Omental fat pad (tissue), 4 donors: Measurements from ENCODE around the gene RPE. TPM values are rescaled to one million over a fixed set of nuclear protein-coding genes. Genes with fewer than 3 reads are reported as not detected.

ENCODE experiments used
- ATAC-seq: fragments of 150-250 bp; one replicate; pipeline ENCODE4 v1.9.1; 2016; ENCODE audit warnings: mild to moderate bottlenecking, moderate library complexity; ENCODE audit not compliant: low FRiP score
- DNase-seq: peaks from one replicate; pipeline ENCODE4 v3.0.0-alpha.2; 2019; ENCODE audit warnings: low spot score
- CTCF ChIP-seq, 3 donors: fragments of 450-650 bp; IDR thresholded peaks; one replicate each; pipeline ENCODE4 v1.5.1; 2016 to 2017; ENCODE audit warnings: antibody characterized with exemption in 3 of 3, mild to moderate bottlenecking in 3 of 3, moderate library complexity in 2 of 3
- total RNA-seq, 4 donors: library from RNA; depleted of rRNA; stranded (reverse); fragments of >200 nt; gene quantifications; one replicate each; pipeline ENCODE4 v1.1.0, GENCODE V29; 2016

Gene RPE
- total RNA-seq, 4 donors from 2014 or later = 45.3 to 63.2 (median 50.4) TPM

GRCh38 chr2:209969692-209970091 is 32.7 kb upstream of the RPE start:
- DNase-seq = no peak
- TF ChIP-seq CTCF (IDR thresholded peaks at IDR 0.05) = no peak
- no peak for ATAC-seq

- no peak for DNase-seq
- no peak for ATAC-seq
- no peak for TF ChIP-seq CTCF (IDR thresholded peaks at IDR 0.05)
Measured at GRCh38 chr2:209970271-209970670, 32.2 kb upstream of the RPE start.

- TF ChIP-seq CTCF (IDR thresholded peaks at IDR 0.05) = no peak
- ATAC-seq = no peak
- DNase-seq = no peak
Measured at GRCh38 chr2:209970711-209971110, 31.7 kb upstream of the RPE start.

- DNase-seq (no peak), ATAC-seq (no peak)
- TF ChIP-seq CTCF (IDR thresholded peaks at IDR 0.05) = no peak
Measured at GRCh38 chr2:209973328-209973727, 29.1 kb upstream of the RPE start.

- DNase-seq (no peak), ATAC-seq (no peak)
- no peak for TF ChIP-seq CTCF (IDR thresholded peaks at IDR 0.05)
Measured at GRCh38 chr2:209974576-209974975, 27.9 kb upstream of the RPE start.

- no peak for ATAC-seq
- DNase-seq = no peak
- TF ChIP-seq CTCF (IDR thresholded peaks at IDR 0.05) = no peak
Measured at GRCh38 chr2:209976698-209977385, 25.6 kb upstream of the RPE start.
